Gastroesophageal sphincter (tissue), 4 donors: Measurements from ENCODE around the gene PWWP2B. TPM values are rescaled to one million over a fixed set of nuclear protein-coding genes. Genes with fewer than 3 reads are reported as not detected.

ENCODE experiments used
- ATAC-seq: fragments of 150-250 bp; one replicate; pipeline ENCODE4 v1.9.1; 2016; ENCODE audit warnings: mild to moderate bottlenecking, moderate library complexity
- H3K27ac ChIP-seq, 4 donors: fragments of 200-600 bp; sonication (generic) in 3 of 4; 1 replicate in 3 of 4; 2 replicates in 1 of 4; pipeline ENCODE4 v1.5.1; 2016 to 2019
- H3K27me3 ChIP-seq: fragments of 200-600 bp; sonication (generic); one replicate; pipeline ENCODE4 v1.5.1; 2019
- H3K36me3 ChIP-seq, 2 donors: fragments of 200-600 bp; sonication (generic); one replicate each; pipeline ENCODE4 v1.5.1; 2019; ENCODE audit warnings: control low read depth in 1 of 2
- H3K4me1 ChIP-seq, 3 donors: fragments of 200-600 bp; sonication (generic); 1 replicate in 2 of 3; 2 replicates in 1 of 3; pipeline ENCODE4 v1.5.1; 2016 to 2019; ENCODE audit warnings: control low read depth in 2 of 3
- H3K4me3 ChIP-seq, 2 donors: fragments of 200-600 bp; sonication (generic); one replicate each; pipeline ENCODE4 v1.5.1; 2019; ENCODE audit warnings: mild to moderate bottlenecking in 1 of 2, moderate library complexity in 1 of 2
- H3K9me3 ChIP-seq, 3 donors: fragments of 200-600 bp; sonication (generic); one replicate each; pipeline ENCODE4 v1.5.1; 2017 to 2019; ENCODE audit warnings: control low read depth in 2 of 3
- EP300 ChIP-seq: sonication (generic); formaldehyde crosslinking; IDR thresholded peaks from one replicate; pipeline ENCODE4 v1.6.1; 2017; ENCODE audit warnings: antibody characterized with exemption, mild to moderate bottlenecking
- POLR2A ChIP-seq, 2 donors: fragments of 450-650 bp; IDR thresholded peaks; one replicate each; pipeline ENCODE4 v1.6.1; 2017; ENCODE audit warnings: antibody characterized with exemption in 2 of 2, mild to moderate bottlenecking in 2 of 2, moderate library complexity in 1 of 2
- POLR2AphosphoS5 ChIP-seq: sonication (generic); formaldehyde crosslinking; IDR thresholded peaks from one replicate; pipeline ENCODE4 v1.6.1; 2017; ENCODE audit warnings: antibody characterized with exemption
- WGBS, 2 donors: methylation state at CpG; one replicate each; pipeline ENCODE4 v1.1.5; 2018; ENCODE audit warnings: low coverage in 1 of 2; 5-methylcytosine and 5-hydroxymethylcytosine counted together
- total RNA-seq, 4 donors: library from RNA; depleted of rRNA; stranded (reverse); fragments of >200 nt; gene quantifications; one replicate each; pipeline ENCODE4 v1.1.0, GENCODE V29; 2016
- TF ChIP-seq, protein P1 (sequence below), 4 experiments: fragments of 200-600 bp in 2 of 4; fragments of 450-650 bp in 2 of 4; sonication (generic) in 1 of 4; IDR thresholded peaks; one replicate each; pipeline ENCODE4 v1.5.1; 2017 to 2019; ENCODE audit warnings: antibody characterized with exemption in 4 of 4, mild to moderate bottlenecking in 2 of 4, moderate library complexity in 2 of 4

Gene PWWP2B
- total RNA-seq, 4 donors from 2014 or later = 11.3 to 17.1 (median 14.8) TPM

DNA sequence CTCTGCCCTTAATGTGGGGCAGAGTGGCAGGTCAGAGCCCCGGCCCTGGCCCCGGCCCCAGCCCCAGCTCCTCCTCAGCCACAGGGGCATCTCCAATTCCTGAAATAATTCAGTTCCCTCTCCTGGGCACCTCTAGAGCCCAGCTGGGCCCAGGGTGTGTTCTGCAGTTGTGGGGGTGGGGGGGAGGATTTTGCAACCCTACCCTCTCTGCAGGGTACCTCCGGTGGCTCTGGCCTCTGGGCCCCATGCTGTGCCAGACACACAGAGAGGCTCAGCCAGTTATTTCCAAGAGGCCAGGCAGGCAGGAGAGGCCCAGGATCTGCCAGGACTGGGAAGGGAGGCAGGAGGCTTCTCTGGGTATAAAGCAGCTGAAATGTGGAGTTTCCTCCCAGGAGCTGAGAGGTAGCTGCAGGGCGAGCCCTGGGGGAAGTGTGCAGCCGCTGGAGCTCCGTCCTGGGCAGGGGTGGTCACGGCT is 47.9 kb downstream of the PWWP2B start:
- Histone ChIP-seq H3K36me3 (no peaks in the 10 kb centered on the region), H3K4me1 (peaks cover 0 to 24% (median 18%) of the 10 kb centered on the region in 3 donors), H3K4me3 (no peak overlapping the region), H3K27ac (no peak overlapping the region), H3K27me3 (no peaks in the 10 kb centered on the region), H3K9me3 (no peaks in the 10 kb centered on the region)
- no peak for TF ChIP-seq POLR2AphosphoS5
- TF ChIP-seq, protein P1, sequence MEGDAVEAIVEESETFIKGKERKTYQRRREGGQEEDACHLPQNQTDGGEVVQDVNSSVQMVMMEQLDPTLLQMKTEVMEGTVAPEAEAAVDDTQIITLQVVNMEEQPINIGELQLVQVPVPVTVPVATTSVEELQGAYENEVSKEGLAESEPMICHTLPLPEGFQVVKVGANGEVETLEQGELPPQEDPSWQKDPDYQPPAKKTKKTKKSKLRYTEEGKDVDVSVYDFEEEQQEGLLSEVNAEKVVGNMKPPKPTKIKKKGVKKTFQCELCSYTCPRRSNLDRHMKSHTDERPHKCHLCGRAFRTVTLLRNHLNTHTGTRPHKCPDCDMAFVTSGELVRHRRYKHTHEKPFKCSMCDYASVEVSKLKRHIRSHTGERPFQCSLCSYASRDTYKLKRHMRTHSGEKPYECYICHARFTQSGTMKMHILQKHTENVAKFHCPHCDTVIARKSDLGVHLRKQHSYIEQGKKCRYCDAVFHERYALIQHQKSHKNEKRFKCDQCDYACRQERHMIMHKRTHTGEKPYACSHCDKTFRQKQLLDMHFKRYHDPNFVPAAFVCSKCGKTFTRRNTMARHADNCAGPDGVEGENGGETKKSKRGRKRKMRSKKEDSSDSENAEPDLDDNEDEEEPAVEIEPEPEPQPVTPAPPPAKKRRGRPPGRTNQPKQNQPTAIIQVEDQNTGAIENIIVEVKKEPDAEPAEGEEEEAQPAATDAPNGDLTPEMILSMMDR (IDR thresholded peaks at IDR 0.05) = no peak
- no peak for TF ChIP-seq EP300
- TF ChIP-seq POLR2A (IDR thresholded peaks at IDR 0.05) = no peak
- 80 to 100% methylated on average over 1 to 4 of the region's 7 CpGs for WGBS, 2 donors
- ATAC-seq = no peak

- Histone ChIP-seq H3K4me1 (peaks cover 0 to 24% (median 18%) of the 10 kb centered on the region in 3 donors), H3K27ac (no peak overlapping the region), H3K9me3 (no peaks in the 10 kb centered on the region), H3K27me3 (no peaks in the 10 kb centered on the region), H3K4me3 (no peak overlapping the region), H3K36me3 (no peaks in the 10 kb centered on the region)
- no peak for ATAC-seq
- TF ChIP-seq, protein P1 (IDR thresholded peaks at IDR 0.05) = no peak
- TF ChIP-seq POLR2AphosphoS5 (no peak), EP300 (no peak), POLR2A (IDR thresholded peaks at IDR 0.05) (no peak)
- WGBS, 2 donors = no CpG with 5 or more reads among the region's 22 CpGs
These were observed 48.7 kb downstream of the PWWP2B start for GRCh38 chr10:132445516-132446194.

- Histone ChIP-seq H3K4me3 (no peak overlapping the region), H3K4me1 (peaks cover 0 to 24% (median 18%) of the 10 kb centered on the region in 3 donors), H3K27me3 (no peaks in the 10 kb centered on the region), H3K27ac (peak overlapping the region in 3 of 4 donors; percentile 31 to 75 (median 70)), H3K36me3 (no peaks in the 10 kb centered on the region), H3K9me3 (no peaks in the 10 kb centered on the region)
- no peak for ATAC-seq
- TF ChIP-seq POLR2AphosphoS5 (no peak), EP300 (no peak), POLR2A (IDR thresholded peaks at IDR 0.05) (no peak)
- TF ChIP-seq, protein P1 (IDR thresholded peaks at IDR 0.05) = no peak
- no CpG with 5 or more reads among the region's 17 CpGs for WGBS, 2 donors
These were observed 49.2 kb downstream of the PWWP2B start for GRCh38 chr10:132446195-132446581.

GRCh38 chr10:132446661-132447445 is 49.9 kb downstream of the PWWP2B start:
- Histone ChIP-seq H3K27me3 (no peaks in the 10 kb centered on the region), H3K9me3 (no peaks in the 10 kb centered on the region), H3K4me1 (peaks cover 0 to 24% (median 18%) of the 10 kb centered on the region in 3 donors), H3K4me3 (no peak overlapping the region), H3K36me3 (no peaks in the 10 kb centered on the region), H3K27ac (peak overlapping the region in 3 of 4 donors; percentile 31 to 75 (median 70))
- TF ChIP-seq, protein P1 (IDR thresholded peaks at IDR 0.05) = peak in 3 of 4 experiments; percentile 52 to 66 (median 56)
- TF ChIP-seq EP300 = no peak
- WGBS, 2 donors = no CpG with 5 or more reads among the region's 17 CpGs
- peak; percentile 64 for ATAC-seq
